ENCODE data around the gene ZBTB3.

GRCh38 chr11:62782753-62783152 lies 28.8 kb upstream of the ZBTB3 start:
- no peak for TF ChIP-seq EZH2 (IDR thresholded peaks at IDR 0.05; ENCODE audit: low read depth)
- TF ChIP-seq, protein P1, sequence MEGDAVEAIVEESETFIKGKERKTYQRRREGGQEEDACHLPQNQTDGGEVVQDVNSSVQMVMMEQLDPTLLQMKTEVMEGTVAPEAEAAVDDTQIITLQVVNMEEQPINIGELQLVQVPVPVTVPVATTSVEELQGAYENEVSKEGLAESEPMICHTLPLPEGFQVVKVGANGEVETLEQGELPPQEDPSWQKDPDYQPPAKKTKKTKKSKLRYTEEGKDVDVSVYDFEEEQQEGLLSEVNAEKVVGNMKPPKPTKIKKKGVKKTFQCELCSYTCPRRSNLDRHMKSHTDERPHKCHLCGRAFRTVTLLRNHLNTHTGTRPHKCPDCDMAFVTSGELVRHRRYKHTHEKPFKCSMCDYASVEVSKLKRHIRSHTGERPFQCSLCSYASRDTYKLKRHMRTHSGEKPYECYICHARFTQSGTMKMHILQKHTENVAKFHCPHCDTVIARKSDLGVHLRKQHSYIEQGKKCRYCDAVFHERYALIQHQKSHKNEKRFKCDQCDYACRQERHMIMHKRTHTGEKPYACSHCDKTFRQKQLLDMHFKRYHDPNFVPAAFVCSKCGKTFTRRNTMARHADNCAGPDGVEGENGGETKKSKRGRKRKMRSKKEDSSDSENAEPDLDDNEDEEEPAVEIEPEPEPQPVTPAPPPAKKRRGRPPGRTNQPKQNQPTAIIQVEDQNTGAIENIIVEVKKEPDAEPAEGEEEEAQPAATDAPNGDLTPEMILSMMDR (conservative IDR thresholded peaks at IDR 0.05): no peak
